HL-60/S4 (cell line): ENCODE data around the gene TSC22D1.
"Not testable (repeated sequence)": the region's sequence is repeated elsewhere in the genome, so short reads cannot be mapped to it uniquely, and the experiment has no call there.

Experiments
- in situ Hi-C: fragments of 300-500 bp; cut with MboI; formaldehyde crosslinking; loops from 2 replicates; pipeline ENCODE4 v1.14.3; 2022; ENCODE audit warnings: low sequenced_read_pairs

TSC22D1 gene

GRCh38 chr13:44573790-44574465, 2.2 kb downstream of the TSC22D1 start:
- in situ Hi-C loops = no loop called here

DNA sequence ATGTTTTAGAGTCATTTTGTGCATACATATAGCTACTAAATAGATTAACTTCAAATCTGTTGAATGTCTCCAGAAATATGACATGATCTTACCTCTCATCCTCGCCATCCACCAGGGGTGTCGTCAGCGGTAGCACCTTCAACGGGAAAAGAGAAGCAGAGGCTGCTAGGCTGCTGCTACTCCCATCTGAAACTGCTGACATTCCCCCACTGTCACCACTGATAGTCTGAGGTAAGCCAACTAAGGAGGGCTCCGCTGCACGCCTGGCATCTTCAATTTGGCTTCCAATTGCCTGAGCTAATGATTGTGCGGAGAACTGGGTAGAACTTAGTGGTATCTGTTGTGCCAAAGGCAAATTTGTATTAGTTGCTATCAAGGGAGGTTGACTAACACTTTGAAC, 3.1 kb downstream of the TSC22D1 start:
- in situ Hi-C loops = no loop called here

- in situ Hi-C loops = no loop called here
Observed at GRCh38 chr13:44566601-44567000, 9.5 kb downstream of the TSC22D1 start.

GRCh38 chr13:44565881-44566280, 10.2 kb downstream of the TSC22D1 start:
- in situ Hi-C loops = no loop called here

GRCh38 chr13:44564936-44565335, 11.2 kb downstream of the TSC22D1 start:
- in situ Hi-C loops = no loop called here

- in situ Hi-C loops = not testable (repeated sequence)
Observed at GRCh38 chr13:44562853-44563252, 13.3 kb downstream of the TSC22D1 start.

DNA sequence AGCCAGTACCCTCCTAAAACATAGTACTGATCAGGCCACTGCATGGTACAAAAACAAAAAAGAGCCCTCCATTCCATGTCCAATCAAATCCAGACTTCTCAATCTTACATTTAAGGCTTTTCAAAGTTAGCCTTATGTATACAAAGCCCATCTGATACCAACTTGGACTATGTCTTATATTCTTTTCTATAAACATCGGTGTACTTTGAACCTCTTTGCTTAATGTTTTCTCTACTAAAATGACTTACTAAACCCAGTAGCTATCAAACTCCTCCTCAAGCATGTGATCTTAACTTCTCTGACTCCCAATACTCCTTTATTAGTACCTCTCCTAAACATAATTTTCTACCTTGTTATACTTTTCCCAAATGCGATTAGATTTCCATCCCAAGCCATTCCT, 14.8 kb downstream of the TSC22D1 start:
- in situ Hi-C loops = no loop called here

DNA sequence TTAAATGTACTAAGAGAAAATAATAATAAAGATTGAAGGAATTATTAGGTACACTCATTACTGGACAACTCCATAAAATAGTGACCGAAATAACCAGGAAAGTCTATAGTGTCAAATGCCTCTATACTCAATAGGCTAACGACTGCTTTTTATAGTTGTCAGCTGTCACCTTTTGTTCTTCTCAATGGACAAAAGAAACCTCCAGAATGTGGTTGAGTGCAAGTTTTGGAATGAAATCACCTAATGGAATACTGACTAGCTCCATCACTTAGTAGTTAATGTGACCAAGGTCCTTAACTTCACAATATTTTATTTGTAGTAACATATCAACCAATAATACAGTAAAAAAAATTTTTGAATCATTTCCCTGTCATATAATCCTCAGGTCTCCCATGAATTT, 18.1 kb downstream of the TSC22D1 start:
- in situ Hi-C loops = no loop called here

DNA sequence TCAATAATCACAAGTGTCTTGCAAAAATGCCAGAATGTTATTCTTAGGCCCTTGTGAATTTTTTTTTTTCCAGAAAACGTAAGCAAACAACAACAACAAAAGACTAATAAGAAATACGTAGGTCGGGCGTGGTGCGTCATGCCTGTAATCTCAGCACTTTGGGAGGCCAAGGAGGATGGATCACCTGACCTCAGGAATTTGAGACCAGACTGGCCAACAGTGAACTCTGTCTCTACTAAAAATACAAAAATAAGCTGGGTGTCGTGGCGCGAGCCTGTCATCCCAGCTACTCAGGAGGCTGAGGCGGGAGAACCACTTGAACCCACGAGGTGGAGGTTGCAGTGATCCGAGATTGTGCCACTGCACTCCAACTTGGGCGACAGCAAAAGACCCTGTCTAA, 20.9 kb downstream of the TSC22D1 start:
- in situ Hi-C loops = no loop called here

GRCh38 chr13:44549476-44549875, 26.7 kb downstream of the TSC22D1 start:
- in situ Hi-C loops = no loop called here

DNA sequence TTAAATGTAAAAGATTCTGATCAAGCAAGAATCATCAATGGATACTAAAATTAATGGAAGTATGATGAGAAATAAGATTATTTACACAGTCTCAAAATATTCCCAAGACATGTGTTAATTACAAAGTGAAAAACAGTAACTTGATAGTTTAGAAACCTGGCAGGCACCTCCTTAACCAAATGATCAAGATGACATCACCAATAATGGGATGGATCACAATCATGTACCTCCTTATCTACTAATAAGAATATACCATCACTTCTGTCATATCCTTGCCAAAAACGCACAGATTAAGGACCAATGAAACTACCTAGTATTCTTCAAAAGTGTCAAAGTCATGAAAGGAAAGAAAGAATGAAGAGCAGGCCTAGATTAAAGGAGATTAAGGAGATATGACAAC, 30.0 kb downstream of the TSC22D1 start:
- in situ Hi-C loops = no loop called here

- in situ Hi-C loops = no loop called here
Observed at GRCh38 chr13:44543369-44543768, 32.8 kb downstream of the TSC22D1 start.

- in situ Hi-C loops = no loop called here
Observed at GRCh38 chr13:44542361-44542760, 33.8 kb downstream of the TSC22D1 start.

GRCh38 chr13:44541601-44542000, 34.5 kb downstream of the TSC22D1 start:
- in situ Hi-C loops = no loop called here

GRCh38 chr13:44540761-44541434, 35.2 kb downstream of the TSC22D1 start:
- in situ Hi-C loops = no loop called here

- in situ Hi-C loops = no loop called here
Observed at GRCh38 chr13:44537248-44537647, 38.9 kb downstream of the TSC22D1 start.

GRCh38 chr13:44523146-44524015, 52.7 kb downstream of the TSC22D1 start:
- in situ Hi-C loops = no loop called here

DNA sequence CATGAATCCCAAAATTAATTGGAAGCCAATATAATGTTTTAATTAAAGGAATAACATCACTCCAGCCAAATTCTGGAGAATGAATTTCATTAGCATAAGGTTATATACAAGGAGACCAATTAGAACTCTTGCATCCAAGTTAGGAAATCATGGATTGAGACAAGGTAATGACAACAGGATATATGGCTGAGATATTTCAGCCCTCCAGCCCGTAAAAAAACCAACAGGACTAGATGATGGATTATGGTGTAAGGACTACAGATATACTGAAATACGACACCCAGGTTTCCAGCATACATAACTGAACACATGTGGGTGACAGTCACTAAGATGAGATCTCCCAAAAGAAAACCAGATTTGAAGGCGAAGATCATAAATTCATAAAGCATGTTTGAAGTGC, 56.5 kb downstream of the TSC22D1 start:
- in situ Hi-C loops = no loop called here

GRCh38 chr13:44516771-44517170, 59.4 kb downstream of the TSC22D1 start:
- in situ Hi-C loops = no loop called here

- in situ Hi-C loops = no loop called here
Observed at GRCh38 chr13:44514278-44514677, 61.9 kb downstream of the TSC22D1 start.

GRCh38 chr13:44509853-44510252, 66.3 kb downstream of the TSC22D1 start:
- in situ Hi-C loops = not testable (repeated sequence)
